HG02623 (cell line): ENCODE measurements around the gene STX11.
A peak's percentile ranks its signal among the peaks of the same experiment; 100 is the strongest.

Source experiments
- ATAC-seq: cut with Tn5 transposase; IDR thresholded peaks from one replicate; pipeline ENCODE4 v1.9.1; 2021; ENCODE audit warnings: moderate library complexity; ENCODE audit not compliant: unreplicated experiment

The STX11 gene

DNA sequence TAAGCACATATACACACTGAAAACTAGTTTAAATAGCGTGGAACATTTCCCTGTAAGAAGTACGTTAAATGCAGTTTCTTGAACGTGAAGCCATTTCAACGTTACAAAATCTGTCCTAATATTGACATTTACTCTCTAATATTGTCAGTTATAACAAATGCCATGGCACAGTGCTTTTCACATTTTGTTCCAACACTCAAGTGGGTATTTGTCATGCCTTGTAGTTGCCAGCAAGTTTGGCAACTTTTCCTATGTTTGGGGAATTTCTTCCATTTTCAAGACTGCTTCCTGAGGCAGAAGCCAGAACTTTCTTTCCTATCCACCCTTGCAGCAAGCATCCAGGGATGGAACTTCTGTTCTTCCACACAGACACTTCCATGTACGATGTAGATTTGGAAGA is 63.0 kb downstream of the STX11 start:
- no peak for ATAC-seq

DNA sequence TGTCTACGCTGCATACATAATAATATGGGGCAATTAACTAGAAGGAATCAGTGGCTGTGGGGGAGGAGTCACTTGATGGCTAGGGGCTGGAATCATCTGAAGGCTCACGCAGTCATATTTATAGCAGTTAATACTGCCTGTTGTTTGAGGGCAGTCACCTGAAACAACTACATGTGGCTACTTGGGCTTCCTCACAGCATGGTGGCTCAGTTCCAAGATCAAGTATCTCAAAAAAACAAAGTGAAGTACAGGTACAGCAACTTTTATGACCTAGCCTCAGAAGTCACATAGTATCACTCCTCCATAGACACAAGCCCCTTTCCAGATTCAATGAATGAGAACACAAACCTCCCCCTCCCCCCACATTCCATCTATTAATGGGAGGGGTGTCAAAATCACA is 63.7 kb downstream of the STX11 start:
- ATAC-seq = no peak

DNA sequence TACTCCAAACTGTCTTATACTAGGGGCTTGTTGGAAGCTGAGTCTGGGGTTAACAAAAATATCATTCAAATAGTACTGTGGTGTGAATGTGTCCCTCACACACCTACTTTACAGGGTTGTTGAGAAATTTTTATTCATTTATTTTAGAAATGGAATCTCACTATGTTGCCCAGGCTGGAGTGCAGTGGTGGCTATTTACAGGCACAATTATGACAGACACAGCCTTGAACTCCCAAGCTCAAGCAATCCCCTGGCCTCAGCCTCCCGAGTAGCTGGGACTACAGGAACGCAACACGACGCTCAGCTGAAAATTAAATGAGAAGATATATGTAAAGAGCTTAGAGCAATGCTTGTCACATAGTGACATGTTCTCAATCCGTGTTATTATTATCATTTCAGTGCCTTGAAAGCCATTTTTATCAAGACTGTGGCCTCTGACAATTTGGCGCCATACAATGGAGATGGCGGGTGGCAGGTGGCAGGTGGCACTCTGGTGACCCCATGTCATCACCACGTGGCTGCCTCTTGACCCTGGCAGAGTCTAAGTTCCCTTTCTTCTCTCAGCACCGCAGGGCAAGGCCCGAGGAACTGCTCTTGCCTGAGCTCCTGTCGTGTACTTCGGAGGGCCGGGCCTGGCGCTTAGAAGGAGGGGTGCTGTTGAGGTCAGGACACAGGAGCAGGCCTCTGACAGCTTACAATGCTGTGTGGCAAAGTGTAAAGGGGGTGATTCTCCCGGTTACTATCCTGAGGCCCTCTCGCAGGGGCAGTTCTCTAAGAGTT is 64.5 kb downstream of the STX11 start:
- ATAC-seq = no peak

DNA sequence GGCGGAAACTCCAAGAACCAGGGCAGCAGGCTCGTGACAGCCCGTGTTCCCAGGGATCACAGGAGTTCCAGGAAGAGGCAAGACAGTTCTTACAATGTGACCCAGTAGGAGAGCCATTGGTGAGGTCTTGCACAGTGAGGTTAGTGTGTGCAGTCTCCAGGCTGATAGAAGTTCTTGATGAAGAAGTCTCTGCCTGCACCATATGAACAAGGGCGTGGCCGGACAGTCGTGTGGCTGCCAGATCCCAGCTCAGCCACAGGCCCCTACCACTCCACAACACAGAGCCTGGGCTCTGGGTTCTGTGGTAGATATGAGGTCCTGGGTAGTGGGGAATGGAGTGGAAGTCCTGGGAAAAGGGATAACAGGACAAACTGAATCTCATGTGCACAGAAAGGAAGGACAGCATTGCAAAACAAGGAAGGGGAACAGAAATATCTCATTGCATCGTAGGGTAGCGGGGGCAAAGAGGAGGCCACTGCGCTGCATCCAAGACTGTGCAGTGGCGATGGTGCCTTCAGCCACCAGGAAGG is 65.2 kb downstream of the STX11 start:
- ATAC-seq = no peak

DNA sequence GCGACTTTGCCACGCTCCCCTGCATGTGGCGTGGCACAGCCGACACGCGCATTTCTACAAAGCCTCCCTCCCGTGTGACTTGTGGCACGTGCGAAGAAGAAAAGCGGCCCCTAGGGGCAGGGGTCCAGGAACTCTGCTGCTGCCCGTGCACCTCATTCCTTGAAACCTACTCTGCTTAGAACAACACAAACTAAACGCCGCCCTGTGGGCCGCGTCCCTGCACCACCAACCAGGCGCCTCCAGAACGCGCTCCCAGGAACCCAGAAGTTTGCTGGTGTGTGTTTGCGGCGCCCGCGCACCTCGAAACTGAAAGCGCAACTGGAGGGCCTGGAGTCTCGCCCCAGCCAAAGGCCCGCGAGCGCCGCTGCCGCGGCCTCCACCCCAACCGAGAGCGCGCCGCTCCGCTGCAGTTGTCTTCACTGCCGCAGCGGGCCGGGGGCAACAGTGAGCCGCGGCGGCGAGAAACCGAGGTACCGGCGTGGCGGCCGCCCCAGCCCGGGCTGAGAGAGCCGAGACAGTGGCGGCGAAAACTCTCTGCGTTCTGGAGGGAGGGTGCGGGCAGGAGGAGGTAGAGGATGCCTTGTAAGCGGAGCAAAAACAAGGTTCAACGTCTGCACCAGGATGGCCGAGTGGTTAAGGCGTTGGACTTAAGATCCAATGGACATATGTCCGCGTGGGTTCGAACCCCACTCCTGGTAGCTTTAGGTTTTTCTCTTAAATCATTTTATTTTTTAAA is 65.8 kb downstream of the STX11 start:
- peak; percentile 88 for ATAC-seq

DNA sequence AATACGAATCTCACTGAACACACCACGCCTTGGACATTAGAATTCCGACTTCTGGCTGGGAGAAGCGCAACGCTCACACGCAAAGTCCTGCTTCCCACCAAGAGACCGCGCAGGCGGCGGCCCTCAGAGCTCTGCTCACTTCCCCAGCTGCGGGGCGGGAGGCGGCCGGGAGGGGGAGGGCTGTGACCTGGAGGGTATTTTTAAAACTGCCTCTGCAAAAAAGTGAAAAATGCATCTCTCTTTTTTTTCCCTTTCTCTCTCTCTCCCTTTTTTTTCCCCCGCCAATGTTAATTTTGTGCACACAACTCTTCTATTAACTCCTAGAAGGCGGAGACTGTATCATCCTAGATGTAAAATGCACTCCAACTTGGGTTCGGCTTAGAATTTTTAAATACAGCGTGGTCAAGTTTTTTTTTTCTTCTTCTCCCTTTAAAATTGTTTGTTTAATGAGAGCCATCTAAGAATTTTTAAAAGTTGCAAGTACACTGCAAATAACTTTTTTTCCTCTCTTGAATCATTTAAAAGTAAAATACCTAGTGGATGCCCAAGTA is 66.4 kb downstream of the STX11 start:
- ATAC-seq = peak; percentile 36

DNA sequence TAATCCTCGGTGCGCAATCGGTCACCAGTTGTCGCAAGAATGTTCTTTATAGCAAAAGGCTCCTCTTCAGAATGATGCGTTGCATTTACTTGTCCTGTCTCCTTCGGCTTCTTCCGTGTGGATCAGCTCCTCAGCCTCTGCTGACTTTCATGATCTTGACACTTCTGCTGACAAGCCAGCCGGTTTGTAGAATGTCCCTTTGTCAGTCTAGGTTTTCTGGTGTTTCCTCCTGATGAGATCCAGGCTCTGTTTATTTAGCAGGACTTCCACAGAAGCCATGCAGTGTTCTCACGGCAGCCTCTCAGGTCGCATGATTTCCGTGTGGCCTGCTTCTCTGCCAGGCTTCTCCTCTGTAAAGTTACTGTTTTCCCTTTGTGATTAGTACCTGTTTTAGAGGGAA is 66.9 kb downstream of the STX11 start:
- no peak for ATAC-seq

DNA sequence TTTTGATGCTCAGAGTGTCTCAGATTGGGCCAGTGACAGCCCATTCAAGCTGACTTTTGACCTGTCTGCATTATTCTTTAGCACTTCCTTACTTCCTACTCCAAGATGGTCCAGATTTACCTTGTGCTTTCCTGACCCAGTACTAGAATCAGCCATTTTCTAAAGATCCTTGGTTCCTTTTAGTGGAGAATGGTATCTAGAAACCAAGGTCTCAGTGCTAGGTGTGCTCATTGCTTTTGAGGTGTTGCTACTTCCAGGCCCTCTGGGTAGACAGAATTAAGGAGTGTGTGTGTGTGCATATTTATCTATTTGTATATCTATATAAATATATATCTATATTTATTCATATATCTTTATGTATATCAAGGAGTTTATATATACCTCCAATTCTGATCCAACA is 67.5 kb downstream of the STX11 start:
- no peak for ATAC-seq

DNA sequence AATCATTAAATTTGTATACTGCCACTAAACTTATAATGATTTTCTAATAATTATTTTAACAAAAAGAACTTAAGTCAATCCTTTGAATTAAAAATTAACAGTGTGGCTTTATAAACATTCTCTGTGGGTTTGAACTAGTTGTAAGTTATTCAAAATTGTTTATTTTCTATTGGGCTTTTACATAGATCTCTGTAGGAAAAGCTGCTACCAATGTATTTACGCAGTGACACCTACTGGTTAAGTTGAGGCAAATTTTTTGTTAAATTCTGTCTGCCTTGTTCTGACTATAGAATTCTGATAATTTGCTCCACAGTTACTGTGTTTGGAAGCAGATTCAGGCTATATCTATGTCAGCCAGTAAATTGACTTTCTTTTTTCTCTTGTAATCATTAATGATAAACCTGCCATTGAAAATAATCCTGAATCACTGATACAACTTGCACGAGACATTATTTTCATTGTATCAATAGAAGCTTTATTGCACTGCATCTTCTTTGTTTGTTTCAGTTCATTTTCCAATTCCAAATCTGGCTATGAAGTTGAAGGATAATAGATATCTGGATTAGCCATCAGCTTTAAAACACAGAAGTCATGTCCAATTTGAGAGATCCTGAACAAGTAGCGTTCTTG is 68.9 kb downstream of the STX11 start:
- no peak for ATAC-seq

DNA sequence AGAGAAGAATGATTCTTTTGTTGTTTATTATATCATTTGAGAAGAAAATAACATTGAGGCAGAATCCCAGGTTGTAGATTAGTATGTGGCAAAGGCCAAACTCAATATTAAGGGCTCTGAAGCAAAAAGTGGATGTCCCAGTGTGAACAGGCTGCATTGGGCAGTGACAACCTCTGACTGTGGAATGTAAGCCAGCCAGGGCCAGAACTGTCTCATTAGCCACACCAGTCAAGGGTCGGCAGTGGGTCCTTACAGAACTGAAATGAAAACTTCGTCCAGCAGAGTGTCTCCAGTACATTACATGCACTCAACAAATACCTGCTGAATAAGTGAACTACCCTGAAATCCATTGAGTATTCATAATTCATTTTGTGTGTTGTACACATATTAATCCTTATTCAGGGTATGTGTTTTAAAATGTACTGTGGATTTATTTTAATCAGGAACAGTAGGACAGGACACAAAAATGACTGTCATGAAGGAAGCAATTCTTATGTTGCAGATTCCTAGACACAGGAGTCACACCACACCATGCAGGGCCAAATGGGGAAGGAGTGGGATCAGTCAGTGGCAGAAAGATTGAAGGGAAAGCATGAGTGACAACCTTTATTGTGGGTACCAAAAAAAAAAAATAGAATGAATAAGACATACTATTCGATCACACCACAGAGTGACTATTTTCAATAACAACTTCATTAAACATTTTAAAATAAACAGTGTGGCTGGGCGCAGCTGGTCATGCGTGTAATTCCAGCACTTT is 69.9 kb downstream of the STX11 start:
- no peak for ATAC-seq

DNA sequence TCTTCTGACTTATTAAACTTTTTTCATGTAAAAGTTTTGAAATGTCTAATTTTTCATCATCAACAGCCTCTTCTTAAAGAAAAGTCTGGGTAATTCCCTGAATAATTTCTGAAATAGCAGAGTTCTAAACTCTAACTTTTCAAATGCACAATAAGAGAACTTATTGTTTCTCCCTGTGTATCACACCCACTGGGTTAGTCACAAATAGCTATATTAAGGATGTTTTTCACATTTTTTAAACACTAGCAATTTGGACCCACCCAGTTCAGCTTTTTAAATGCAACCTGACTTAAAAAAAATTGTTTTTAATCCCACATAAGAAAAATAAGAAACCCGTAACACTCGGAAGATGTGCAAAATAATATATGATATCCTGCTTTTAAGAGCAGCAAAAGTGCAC is 73.4 kb downstream of the STX11 start:
- ATAC-seq = no peak

DNA sequence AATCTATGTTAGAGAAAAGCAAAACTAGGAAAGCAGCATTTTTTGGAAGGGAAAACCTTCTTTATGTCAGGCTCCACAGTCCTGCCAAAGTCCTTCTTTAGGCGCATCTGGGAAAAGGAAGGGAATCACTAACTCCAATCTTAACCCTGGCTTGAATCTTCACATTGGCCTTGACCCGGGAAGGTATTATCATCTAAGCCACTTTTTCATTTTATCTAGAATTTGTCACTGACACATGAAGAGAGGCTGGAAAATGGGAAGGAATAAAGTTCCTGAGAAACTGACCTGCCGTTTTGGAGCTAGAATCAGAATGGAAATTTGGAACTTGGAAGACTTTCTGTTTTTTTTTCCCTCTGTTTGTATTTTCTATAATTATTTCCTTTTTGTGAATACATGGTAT is 81.4 kb downstream of the STX11 start:
- ATAC-seq = no peak

DNA sequence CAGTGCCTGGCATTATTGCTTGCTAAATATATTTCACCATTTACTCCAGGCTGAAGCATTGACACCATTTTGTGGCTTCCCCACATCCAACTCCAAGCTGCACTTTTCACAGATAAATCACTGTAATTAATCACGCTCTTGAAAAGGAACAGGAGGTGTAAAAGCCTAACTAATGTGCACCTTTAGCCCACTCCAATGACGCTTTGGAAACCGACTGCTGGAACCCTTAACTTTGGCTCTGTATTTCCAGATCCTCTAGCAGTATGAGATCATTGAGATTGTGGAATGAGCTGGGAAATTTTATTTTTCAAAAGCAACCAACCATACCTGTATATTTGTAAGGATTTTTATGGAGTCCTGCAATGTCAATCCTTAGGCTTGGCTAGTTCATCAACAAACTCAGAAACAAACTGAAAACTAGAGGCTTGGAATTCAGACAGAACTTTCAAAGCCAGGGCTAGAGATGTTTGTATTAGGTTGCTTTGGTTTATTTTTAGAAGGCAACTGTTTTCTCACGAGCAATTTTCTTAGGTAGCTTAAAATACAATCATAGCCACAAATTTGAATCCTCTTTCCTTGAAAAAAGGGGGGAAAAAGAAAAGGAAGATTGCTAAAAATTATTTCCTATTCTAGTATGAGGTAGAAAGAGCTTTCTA is 82.0 kb downstream of the STX11 start:
- no peak for ATAC-seq

DNA sequence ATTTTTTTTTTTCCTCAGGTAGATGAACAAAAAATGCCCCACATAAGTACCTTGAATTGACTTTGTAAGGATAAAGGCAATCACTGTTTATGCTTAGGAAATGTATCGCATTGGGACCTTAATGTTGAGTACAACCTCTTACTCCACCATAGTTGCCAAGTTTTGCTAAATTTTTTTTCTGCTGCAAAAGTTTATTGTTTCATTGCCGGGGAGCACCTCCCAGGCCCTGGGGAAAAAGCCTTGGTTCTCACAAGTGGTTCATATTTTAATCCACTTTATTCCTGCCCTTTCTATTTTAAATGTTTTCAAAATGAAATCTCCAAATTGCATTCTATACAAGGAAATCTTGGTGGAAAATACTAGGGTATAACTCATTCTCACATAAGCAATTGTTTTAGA is 82.5 kb downstream of the STX11 start:
- no peak for ATAC-seq

DNA sequence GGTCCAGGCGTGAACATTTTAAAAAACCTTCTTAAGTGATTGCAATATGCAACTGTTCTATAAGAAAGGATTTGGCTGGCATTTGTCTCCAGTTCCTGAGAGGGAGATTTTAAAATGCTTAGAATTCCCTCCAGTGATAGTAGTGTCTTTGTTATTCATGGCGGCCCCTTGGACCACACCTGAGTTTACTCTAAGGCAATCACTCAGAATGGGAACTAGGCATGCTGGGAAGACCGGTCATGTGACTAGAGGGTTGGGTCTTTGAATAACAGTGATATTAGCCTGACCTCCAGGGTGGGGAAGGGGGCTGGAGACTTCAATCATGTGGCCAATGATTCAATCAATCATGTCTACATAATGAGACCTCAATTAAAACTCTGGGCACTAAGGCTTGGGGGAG is 84.1 kb downstream of the STX11 start:
- no peak for ATAC-seq

DNA sequence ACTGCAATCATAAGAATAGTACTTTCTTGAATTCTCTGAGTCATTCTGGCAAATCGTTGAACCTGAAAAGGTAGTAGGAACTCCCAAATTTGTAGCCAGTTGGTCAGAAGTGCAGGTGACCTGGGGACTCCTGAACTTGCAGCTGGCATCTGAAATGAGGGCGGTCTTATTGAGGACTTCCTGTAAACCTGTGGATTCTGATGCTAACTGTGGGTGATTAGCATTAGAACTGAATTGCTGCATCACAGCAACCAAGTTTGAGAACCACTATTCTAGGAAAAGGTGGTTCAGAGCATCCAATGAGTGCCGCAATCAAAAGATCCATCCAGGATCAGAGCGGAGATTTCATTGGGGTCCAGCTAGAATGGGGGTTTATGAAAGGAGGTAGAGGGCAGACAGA is 84.6 kb downstream of the STX11 start:
- ATAC-seq = no peak
